WTC11 (cell line): Measurements from ENCODE around the gene AKT3. TPM values are rescaled to one million over a fixed set of nuclear protein-coding genes. Genes with fewer than 3 reads are reported as not detected.
A peak's percentile ranks its signal among the peaks of the same experiment; 100 is the strongest.

Experiments used
- ATAC-seq: fragments of 200-7000 bp; cut with Tn5 transposase; 2 replicates; pipeline ENCODE4 v1.10.0; 2021; ENCODE audit warnings: mild to moderate bottlenecking, moderate library complexity
- CTCF ChIA-PET: fragments of 300-600 bp; sonication (Branson Sonifier 250); formaldehyde crosslinking; loops from one replicate; lab custom pipeline; 2021; ENCODE audit warnings: antibody characterized with exemption; lab: Charles Lee
- POLR2A ChIA-PET: fragments of 350-600 bp; sonication (Branson Sonifier 250); formaldehyde crosslinking; loops from one replicate; lab custom pipeline; 2021; ENCODE audit warnings: antibody characterized with exemption; lab: Charles Lee
- DNase-seq: peaks from one replicate; pipeline ENCODE4 v3.0.0; 2021; ENCODE audit warnings: low spot score
- H3K27ac Mint-ChIP-seq: 2 replicates; pipeline ENCODE4 v1.8.0; 2021; ENCODE audit warnings: mixed read lengths
- H3K27me3 Mint-ChIP-seq: 2 replicates; pipeline ENCODE4 v1.8.0; 2021; ENCODE audit warnings: low read depth, mild to moderate bottlenecking, moderate library complexity, mixed read lengths
- H3K36me3 Mint-ChIP-seq: 2 replicates; pipeline ENCODE4 v1.8.0; 2021; ENCODE audit warnings: mixed read lengths
- H3K4me1 Mint-ChIP-seq: 2 replicates; pipeline ENCODE4 v1.8.0; 2022; ENCODE audit warnings: mixed read lengths
- H3K4me3 Mint-ChIP-seq: 2 replicates; pipeline ENCODE4 v1.8.0; 2021; ENCODE audit warnings: mild to moderate bottlenecking, moderate library complexity, mixed read lengths
- H3K9me3 Mint-ChIP-seq: 2 replicates; pipeline ENCODE4 v1.8.0; 2021; ENCODE audit warnings: mixed read lengths
- ARID4B ChIP-seq: sonication (generic); formaldehyde crosslinking; IDR thresholded peaks from 2 replicates; pipeline ENCODE4 v1.8.0; 2023; ENCODE audit warnings: missing genetic modification reagents, mild to moderate bottlenecking, borderline replicate concordance
- CBFB ChIP-seq: sonication (generic); formaldehyde crosslinking; IDR thresholded peaks from 2 replicates; pipeline ENCODE4 v1.8.1; 2022; ENCODE audit warnings: mild to moderate bottlenecking, low read depth, missing genetic modification reagents
- ESRRA ChIP-seq: sonication (generic); formaldehyde crosslinking; IDR thresholded peaks from 2 replicates; pipeline ENCODE4 v1.8.1; 2022; ENCODE audit warnings: mild to moderate bottlenecking, missing genetic modification reagents, borderline replicate concordance
- FOXP4 ChIP-seq: sonication (generic); formaldehyde crosslinking; IDR thresholded peaks from 2 replicates; pipeline ENCODE4 v1.8.0; 2022; ENCODE audit warnings: mild to moderate bottlenecking, missing genetic modification reagents
- GRHL2 ChIP-seq: fragments of 250-450 bp; sonication (Bioruptor Pico); IDR thresholded peaks from 2 replicates; pipeline ENCODE4 v1.8.0; 2022; ENCODE audit warnings: mild to moderate bottlenecking, moderate library complexity; ENCODE audit not compliant: insufficient replicate concordance, severe bottlenecking
- HMGXB4 ChIP-seq: sonication (generic); formaldehyde crosslinking; IDR thresholded peaks from 2 replicates; pipeline ENCODE4 v1.8.1; 2023; ENCODE audit warnings: mild to moderate bottlenecking, moderate library complexity, missing genetic modification reagents
- NFE2L1 ChIP-seq: sonication (generic); formaldehyde crosslinking; IDR thresholded peaks from 2 replicates; pipeline ENCODE4 v1.8.1; 2023; ENCODE audit warnings: missing genetic modification reagents
- NR1H2 ChIP-seq: sonication (generic); formaldehyde crosslinking; IDR thresholded peaks from 2 replicates; pipeline ENCODE4 v1.9.0; 2021; ENCODE audit warnings: mild to moderate bottlenecking, moderate library complexity, missing genetic modification reagents
- PREB ChIP-seq: sonication (generic); formaldehyde crosslinking; IDR thresholded peaks from 2 replicates; pipeline ENCODE4 v1.8.1; 2022; ENCODE audit warnings: mild to moderate bottlenecking, missing genetic modification reagents, moderate library complexity, borderline replicate concordance
- RELA ChIP-seq: sonication (generic); formaldehyde crosslinking; IDR thresholded peaks from 2 replicates; pipeline ENCODE4 v1.8.1; 2022; ENCODE audit warnings: missing genetic modification reagents, mild to moderate bottlenecking, borderline replicate concordance
- TP53 ChIP-seq: sonication (generic); formaldehyde crosslinking; IDR thresholded peaks from 2 replicates; pipeline ENCODE4 v1.8.1; 2023; ENCODE audit warnings: mild to moderate bottlenecking, missing genetic modification reagents
- USF2 ChIP-seq: sonication (generic); formaldehyde crosslinking; IDR thresholded peaks from 2 replicates; pipeline ENCODE4 v1.8.1; 2023; ENCODE audit warnings: mild to moderate bottlenecking, missing genetic modification reagents, moderate library complexity
- ZBTB21 ChIP-seq: sonication (generic); formaldehyde crosslinking; IDR thresholded peaks from 2 replicates; pipeline ENCODE4 v1.8.1; 2023; ENCODE audit warnings: mild to moderate bottlenecking, missing genetic modification reagents, borderline replicate concordance
- ZNF396 ChIP-seq: fragments of 250-450 bp; sonication (Bioruptor Pico); IDR thresholded peaks from 2 replicates; pipeline ENCODE4 v1.8.0; 2021; ENCODE audit warnings: mild to moderate bottlenecking, moderate library complexity, borderline replicate concordance
- ZNF416 ChIP-seq: fragments of 250-450 bp; sonication (Bioruptor Pico); IDR thresholded peaks from 2 replicates; pipeline ENCODE4 v1.9.0; 2021; ENCODE audit warnings: mild to moderate bottlenecking, inconsistent platforms
- total RNA-seq: library from RNA; stranded (reverse); gene quantifications from 3 replicates; pipeline ENCODE4 v1.2.3, GENCODE V29; 2021
- TF ChIP-seq, protein P1 (sequence below): sonication (generic); formaldehyde crosslinking; conservative IDR thresholded peaks from 2 replicates; pipeline ENCODE4 v1.8.1; 2023; ENCODE audit warnings: mild to moderate bottlenecking, low read depth, missing genetic modification reagents, moderate library complexity
- TF ChIP-seq, protein P2 (sequence below): fragments of 250-450 bp; sonication (Bioruptor Pico); IDR thresholded peaks from 2 replicates; pipeline ENCODE4 v2.1.2; 2022; ENCODE audit warnings: mild to moderate bottlenecking, moderate library complexity
- TF ChIP-seq, protein P3 (sequence below): fragments of 250-450 bp; sonication (Bioruptor Pico); IDR thresholded peaks from 2 replicates; pipeline ENCODE4 v1.8.0; 2021; ENCODE audit warnings: mild to moderate bottlenecking

Gene AKT3
- total RNA-seq, 1 experiment from 2014 or later, result 38.5 TPM

GRCh38 chr1:243851765-243852164, 1.7 kb upstream of the AKT3 start:
- Mint-ChIP-seq H3K9me3 (no peaks in the 10 kb centered on the region), H3K36me3 (no peaks in the 10 kb centered on the region), H3K4me3 (peak overlapping the region; percentile 94), H3K27me3 (0 out of 2 replicates have a peak, but pooled peaks cover 3% of the 10 kb centered on the region), H3K27ac (peak overlapping the region; percentile 32; the same call in 1 of the 2 replicates), H3K4me1 (peaks cover 40% of the 10 kb centered on the region)
- ATAC-seq (no peak), DNase-seq (no peak)
- CTCF ChIA-PET, result no interaction called here
- no peak for TF ChIP-seq FOXP4
- no peak for TF ChIP-seq ESRRA
- TF ChIP-seq, protein P1, sequence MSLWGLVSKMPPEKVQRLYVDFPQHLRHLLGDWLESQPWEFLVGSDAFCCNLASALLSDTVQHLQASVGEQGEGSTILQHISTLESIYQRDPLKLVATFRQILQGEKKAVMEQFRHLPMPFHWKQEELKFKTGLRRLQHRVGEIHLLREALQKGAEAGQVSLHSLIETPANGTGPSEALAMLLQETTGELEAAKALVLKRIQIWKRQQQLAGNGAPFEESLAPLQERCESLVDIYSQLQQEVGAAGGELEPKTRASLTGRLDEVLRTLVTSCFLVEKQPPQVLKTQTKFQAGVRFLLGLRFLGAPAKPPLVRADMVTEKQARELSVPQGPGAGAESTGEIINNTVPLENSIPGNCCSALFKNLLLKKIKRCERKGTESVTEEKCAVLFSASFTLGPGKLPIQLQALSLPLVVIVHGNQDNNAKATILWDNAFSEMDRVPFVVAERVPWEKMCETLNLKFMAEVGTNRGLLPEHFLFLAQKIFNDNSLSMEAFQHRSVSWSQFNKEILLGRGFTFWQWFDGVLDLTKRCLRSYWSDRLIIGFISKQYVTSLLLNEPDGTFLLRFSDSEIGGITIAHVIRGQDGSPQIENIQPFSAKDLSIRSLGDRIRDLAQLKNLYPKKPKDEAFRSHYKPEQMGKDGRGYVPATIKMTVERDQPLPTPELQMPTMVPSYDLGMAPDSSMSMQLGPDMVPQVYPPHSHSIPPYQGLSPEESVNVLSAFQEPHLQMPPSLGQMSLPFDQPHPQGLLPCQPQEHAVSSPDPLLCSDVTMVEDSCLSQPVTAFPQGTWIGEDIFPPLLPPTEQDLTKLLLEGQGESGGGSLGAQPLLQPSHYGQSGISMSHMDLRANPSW, result no peak
- TF ChIP-seq CBFB (CRISPR knock-in tag), result no peak
- no peak for TF ChIP-seq HMGXB4
- no peak for TF ChIP-seq NFE2L1 (CRISPR knock-in tag)
- no peak for TF ChIP-seq NR1H2 (CRISPR knock-in tag)
- TF ChIP-seq ZNF416, result no peak
- TF ChIP-seq ZBTB21 (CRISPR knock-in tag), result no peak
- TF ChIP-seq GRHL2 (CRISPR knock-in tag), result no peak
- TF ChIP-seq ZNF396, result no peak
- TF ChIP-seq USF2 (CRISPR knock-in tag), result no peak
- TF ChIP-seq, protein P2, sequence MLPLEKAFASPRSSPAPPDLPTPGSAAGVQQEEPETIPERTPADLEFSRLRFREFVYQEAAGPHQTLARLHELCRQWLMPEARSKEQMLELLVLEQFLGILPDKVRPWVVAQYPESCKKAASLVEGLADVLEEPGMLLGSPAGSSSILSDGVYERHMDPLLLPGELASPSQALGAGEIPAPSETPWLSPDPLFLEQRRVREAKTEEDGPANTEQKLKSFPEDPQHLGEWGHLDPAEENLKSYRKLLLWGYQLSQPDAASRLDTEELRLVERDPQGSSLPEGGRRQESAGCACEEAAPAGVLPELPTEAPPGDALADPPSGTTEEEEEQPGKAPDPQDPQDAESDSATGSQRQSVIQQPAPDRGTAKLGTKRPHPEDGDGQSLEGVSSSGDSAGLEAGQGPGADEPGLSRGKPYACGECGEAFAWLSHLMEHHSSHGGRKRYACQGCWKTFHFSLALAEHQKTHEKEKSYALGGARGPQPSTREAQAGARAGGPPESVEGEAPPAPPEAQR, result no peak
- TF ChIP-seq PREB (CRISPR knock-in tag), result no peak
- TF ChIP-seq, protein P3, sequence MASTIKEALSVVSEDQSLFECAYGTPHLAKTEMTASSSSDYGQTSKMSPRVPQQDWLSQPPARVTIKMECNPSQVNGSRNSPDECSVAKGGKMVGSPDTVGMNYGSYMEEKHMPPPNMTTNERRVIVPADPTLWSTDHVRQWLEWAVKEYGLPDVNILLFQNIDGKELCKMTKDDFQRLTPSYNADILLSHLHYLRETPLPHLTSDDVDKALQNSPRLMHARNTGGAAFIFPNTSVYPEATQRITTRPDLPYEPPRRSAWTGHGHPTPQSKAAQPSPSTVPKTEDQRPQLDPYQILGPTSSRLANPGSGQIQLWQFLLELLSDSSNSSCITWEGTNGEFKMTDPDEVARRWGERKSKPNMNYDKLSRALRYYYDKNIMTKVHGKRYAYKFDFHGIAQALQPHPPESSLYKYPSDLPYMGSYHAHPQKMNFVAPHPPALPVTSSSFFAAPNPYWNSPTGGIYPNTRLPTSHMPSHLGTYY (CRISPR knock-in tag), result no peak
- no peak for TF ChIP-seq ARID4B (CRISPR knock-in tag)
- no peak for TF ChIP-seq RELA
- no peak for TF ChIP-seq TP53 (CRISPR knock-in tag)
- POLR2A ChIA-PET, result no interaction called here
